HG03457 (cell line): ENCODE measurements around the gene EPGN.

Experiments
- ATAC-seq: cut with Tn5 transposase; IDR thresholded peaks from one replicate; pipeline ENCODE4 v1.9.1; 2021; ENCODE audit warnings: moderate number of reproducible peaks; ENCODE audit not compliant: unreplicated experiment

EPGN gene

DNA sequence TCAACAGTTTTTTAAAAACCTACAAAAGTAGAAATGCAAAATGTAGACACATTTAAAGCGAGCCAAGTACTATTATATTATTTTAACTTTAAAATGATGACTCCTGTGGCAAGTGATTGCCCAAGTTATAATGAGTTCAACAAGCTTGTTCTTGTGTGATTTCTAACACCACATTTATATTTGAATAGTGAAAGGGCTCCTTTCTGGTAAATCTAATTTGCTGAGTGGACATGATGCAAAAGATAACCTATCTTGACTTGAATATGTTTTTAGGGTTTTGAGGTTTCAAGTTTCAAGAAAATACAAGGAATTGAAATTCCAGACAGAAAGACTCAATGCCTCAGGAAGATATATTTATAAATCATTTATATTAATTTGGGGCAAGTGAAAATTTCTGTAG lies 1.1 kb upstream of the EPGN start:
- no peak for ATAC-seq

DNA sequence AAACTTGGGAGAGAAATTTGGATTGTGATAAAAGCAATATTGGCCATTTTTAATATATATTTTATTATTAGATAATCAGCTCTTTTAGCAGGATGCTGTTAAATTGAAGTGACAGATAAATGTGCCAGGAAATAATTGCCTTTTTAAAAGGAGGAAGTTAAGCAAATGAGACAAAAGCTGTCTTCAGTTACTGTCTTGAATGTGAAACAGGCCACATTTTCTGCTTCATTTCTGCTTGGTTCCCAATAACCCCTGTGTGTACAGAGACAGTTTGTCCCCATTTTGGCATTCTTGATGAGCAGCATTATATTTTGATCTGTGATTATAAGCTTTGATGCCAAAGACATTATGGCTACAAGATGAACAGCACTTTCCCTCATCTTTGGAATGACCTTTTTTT lies 953 bp downstream of the EPGN start:
- no peak for ATAC-seq

DNA sequence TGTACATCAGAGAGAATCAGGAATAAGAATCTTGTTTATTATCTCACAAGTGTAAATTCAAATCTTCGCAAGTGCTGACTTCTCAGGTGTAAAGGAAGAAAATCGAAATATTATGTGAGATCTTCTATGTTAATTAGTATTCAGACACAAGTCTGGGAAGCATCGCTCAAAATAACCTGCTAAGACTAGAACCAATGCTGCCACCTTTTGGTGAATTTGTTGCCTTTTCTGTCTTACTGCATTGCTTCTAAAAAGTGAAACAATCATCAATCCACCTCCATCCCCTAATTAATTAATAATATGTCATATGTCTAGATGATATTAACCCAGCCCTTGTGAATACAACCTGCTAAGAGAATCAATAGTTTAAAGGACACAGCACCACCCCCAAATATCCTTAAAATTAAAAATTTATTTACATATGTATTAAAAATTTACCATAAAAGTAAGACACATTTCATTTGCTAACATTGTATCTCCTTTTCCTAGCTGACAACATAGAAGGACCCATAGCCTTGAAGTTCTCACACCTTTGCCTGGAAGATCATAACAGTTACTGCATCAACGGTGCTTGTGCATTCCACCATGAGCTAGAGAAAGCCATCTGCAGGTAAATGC lies 3.5 kb downstream of the EPGN start:
- ATAC-seq = no peak

DNA sequence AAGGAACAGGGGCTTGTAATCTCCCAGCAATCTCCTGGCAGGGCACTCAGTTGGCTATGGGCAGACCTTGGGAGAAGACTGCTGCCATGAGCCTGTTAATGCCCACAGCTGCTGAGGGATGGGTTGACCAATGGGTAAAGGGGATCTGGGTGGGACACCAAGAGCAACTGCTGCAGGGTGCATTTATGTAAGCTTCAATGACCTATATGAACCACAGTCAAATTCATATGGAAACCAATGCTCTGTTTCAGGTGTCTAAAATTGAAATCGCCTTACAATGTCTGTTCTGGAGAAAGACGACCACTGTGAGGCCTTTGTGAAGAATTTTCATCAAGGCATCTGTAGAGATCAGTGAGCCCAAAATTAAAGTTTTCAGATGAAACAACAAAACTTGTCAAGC lies 6.1 kb downstream of the EPGN start:
- no peak for ATAC-seq

DNA sequence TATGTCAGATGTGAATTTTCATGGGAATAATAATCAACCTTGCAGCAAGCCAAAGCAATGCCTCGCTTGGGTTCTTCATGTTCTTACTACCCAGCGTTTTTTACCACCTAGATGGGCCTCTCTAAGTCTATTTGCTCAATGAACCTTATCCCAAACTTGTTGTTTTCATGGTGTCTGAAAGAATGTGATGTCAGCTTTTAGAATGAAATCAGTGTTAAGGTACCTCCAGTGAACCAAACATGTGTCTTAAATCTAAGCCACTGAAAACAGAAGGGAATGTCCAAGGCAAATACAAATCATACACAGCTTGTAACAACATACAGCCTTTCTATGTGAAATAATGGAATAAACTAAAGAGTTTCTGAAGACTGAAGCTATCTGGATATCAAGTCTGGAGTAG lies 6.7 kb downstream of the EPGN start:
- ATAC-seq = no peak

DNA sequence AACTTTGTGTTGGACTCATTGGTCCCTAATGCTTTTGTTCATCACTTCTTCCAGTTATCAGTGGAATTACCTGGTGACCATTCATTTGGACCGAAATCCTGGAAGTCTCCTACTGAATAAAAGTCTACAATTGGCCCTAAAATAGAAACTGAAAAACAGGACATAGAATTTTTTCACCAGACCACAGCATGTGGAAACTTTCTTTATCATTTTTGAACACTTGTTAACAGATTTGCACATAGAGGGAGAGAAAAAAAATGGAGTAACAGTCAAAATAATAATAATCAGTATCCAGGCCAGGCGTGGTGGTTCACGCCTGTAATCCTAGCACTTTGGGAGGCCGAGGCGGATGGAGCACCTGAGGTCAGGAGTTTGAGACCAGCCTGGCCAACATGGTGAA lies 7.1 kb downstream of the EPGN start:
- ATAC-seq = no peak

DNA sequence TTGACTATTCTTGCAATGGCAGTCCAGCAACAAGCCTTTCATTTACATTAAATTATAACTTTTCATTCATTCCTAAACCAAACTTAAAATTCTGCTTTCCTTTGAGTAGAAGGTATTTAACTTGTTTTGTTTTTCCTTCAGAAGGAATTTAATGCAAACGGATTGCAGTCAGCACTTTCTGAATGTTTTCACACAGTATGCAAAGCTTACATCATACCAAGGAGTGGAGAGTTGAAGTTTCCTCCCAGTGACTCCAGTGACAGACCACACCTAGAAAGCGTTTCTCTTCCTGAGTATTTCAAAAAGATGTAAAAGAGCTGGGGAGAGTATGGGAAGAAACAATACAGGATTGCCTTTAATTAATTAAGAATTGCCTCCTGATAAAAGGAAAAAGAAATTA lies 8.1 kb downstream of the EPGN start:
- ATAC-seq = no peak

DNA sequence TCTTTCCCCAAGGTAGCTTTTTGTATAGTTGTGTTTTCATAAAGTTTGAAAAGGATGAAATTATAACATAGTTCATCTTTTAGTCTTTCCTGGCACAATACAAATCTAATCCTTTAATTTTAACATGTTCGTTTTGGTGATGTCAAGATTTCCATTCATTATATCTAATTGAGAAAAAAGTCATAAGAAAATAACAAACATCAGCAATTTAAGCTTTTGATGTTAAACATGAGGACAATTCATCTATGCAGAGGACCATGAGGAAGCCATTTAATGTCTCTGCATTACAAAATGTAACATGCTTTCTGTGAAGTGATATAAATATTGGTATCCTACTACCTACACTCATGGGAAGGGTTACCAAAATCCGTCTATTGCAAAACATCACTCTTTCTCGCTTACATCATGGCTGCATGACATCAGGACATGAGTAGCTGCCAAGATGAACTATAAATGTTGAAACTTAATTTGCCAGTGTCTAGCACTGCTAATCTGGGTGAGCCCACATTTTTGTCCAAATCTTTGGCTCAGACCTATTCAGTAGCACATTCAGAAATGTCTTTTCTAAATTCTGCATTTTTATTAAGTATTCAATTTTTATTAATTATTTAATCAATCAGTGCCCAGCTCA lies 9.5 kb downstream of the EPGN start:
- no peak for ATAC-seq

DNA sequence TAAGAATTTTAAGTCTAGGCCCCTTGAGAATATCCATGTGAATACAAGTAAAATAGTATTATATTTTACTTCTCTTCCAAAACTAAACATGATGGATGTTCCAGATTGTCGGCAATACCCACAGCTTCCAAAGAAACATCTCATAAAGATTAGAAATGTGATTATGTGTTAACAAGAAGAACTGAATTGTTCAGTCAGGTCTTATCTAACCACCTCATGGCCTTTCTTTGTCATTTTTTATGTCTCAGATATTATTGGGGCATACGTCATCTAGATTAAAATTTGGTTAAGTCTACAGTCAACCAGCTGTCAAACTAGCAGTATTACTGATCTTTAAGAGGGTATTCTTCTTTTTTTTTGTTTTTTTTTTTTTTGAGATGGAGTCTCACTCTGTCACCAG lies 10.0 kb downstream of the EPGN start:
- no peak for ATAC-seq

DNA sequence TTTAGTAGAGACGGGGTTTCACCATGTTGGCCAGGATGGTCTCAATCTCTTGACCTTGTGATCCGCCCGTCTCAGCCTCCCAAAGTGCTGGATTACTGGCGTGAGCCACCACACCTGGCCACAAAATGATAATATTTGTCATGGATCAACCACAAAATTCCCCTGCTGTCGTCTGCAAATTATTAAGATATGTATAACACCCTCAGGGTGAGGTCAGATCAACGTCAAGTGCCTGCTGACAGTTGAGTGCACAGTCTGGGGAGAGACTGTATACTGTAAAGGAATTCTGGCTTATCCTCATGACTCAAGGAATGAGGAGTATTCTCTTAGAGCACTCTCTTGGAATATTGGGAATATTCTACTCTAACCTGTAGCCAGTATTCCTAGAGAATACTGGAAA lies 11.2 kb downstream of the EPGN start:
- no peak for ATAC-seq

DNA sequence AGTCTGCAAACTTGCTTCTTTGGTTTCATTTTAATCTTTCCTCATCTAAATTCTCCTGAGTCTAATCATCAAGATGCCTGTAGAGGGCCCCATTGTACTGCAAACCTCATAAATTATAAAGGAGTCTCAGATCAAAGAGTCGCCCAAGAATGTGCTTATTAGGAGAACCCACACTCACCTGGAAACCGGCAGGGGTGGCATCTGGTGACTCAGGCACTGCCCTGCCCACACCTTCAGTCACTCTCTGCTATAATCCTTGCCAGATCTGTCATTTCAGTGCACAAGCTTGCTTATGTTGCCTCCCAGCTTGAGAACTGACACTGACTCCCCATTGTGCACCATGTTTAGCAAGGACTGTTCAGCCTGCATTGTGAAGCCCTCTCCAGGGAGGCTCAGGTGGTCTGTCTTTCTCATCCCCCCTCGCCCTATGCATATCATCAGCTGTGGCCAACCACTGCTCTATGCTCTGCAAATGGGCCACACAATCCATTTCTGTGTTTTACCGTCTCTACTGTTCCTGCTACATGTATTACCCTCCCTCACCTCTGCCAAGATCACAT lies 12.4 kb downstream of the EPGN start:
- ATAC-seq = no peak

DNA sequence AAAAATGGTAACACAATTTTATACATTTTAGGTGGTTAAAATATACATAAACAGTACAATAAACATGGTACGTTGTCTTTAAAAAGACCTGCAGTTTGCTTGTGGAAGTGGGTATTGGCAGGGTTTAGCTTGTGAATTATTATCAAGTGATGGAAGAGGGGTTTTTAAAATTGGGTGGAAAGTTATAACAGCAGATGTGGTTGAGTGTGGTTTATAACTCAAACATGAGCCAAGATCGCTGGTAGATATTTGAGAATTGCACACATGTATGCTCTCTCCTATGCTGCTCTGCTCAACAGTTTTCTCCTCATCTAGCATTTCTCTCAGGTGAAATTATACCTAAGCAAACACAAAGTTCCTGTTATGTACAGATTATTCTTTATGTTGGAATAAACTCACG lies 14.0 kb downstream of the EPGN start:
- ATAC-seq = no peak

DNA sequence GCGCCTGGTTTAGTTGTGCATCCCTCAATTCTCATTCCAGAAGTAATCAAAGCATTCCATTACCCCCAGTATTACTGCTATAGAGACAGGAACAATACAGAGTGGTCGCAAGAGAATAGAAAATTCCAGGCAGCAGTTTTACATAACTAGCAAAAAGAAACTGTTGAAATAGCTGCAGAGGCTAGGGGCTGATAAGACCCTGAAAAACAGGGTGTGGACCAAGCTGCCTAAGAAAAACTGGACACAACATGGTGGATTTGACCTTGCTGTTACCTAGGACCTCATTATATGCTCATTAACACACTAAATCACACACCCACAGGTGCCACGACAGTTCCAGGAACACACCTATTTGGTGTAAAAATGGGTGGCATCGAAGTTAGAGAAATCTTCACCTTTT lies 15.4 kb downstream of the EPGN start:
- ATAC-seq = no peak

DNA sequence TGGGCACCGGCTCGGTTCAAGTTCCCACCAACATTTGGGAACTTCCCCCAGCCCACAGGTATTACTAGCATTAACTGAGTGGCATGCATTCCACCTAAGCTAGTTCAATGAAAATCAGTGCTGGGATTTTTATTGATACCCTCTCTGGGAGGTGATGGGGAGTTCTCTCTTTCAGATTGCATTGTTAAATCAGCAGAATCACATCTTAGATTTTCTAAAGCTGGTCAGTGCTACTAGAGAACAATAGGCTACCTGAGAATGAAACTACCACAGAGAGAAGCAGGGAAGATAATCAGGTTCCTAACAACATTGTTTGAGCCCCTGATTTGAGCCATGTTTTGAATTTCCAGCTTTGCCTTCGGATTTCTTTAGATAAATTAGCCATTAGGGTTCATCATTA lies 16.0 kb downstream of the EPGN start:
- no peak for ATAC-seq

DNA sequence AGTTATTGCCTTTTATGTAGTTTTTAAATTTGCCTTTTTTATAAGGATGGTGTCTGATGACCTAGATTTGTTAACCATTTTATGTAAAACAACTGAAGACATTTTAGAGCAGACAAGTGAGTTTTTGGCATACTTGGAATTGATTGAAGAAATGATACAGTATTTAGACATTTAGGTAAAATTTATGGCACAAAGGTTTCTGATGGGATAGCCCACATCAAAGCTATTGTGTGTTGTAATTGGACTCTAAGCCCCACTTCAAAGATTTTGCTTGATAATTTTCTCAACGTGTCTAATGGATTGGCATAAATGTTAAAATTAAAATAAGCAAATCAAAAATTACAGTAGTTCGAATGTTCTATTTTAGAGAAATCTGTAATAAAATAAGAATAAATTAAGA lies 17.6 kb downstream of the EPGN start:
- no peak for ATAC-seq

DNA sequence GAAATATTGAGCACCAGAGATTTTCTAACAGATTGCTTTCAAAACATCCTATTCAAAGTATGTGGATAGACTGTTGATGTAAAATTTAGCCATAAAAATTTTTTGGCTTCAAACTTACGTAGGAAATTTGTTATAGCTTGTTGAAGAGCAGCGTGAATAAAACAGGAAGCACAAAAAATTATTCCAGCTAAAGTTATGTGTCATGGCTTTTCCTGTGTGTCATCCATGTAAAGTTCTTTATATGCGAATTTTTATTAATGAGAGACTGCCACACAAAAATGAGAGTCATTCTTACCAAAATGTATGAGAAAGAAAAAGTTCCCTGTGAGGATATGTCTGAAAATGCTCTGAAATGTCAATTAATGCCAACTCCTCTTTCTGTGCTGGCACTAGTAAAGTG lies 19.5 kb downstream of the EPGN start:
- ATAC-seq = no peak

DNA sequence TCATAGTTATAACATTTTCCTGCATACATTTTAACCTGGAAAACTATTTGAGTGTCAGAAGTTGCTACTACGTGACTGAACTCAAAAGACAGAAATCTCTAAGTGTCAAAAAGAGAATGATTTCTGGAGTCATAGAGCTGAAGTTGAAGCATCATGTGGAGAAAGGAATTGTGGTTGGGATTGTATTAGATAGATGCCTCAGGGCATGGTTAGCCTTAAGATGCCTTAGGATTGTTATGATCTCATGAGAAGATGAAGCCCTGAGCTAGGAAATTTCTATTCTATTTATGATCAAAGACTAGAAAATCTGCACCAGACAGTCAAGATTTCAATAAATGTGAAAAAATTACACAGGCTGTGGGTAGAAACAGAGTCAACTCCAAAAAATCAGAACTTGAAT lies 20.2 kb downstream of the EPGN start:
- no peak for ATAC-seq

DNA sequence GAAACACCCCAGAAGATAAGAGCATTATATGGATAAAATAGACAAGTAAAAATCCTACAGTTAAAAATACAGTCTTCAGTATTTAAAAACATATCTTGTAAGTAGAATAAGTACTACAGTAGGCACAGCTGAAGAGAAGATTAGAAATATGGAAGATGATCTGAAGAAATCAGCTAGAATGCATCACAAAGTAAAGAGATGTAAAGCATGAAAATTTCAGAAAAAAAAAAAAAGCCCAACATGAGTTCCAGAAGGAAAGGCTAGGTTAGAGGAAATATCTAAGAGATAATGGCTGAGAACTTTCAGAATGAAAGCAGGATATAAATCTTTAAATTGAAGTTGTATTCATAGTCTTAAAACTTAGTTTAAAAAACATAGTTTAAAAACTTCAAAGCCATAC lies 21.0 kb downstream of the EPGN start:
- ATAC-seq = no peak

DNA sequence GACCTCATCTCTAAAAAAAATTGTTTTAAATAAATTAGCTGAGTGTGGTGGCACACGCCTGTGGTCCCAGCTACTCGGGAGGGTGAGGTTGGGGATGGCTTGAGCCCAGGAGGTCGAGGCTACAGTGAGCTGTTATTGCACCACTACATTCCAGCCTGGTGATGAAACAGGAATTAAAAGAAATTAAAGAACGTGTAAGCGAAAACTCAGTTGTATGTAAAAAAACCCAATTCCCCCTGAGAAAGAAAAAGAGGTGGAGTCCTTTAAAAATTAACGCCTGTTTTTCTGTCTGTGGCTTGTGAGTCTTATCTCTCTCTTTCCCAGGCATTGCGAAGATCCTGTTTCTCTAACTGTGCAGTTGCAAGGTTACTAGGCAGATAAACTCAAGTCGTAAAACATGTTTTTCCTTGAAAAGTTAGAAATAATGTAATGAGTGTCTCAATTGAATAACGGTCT lies 22.1 kb downstream of the EPGN start:
- ATAC-seq = no peak

DNA sequence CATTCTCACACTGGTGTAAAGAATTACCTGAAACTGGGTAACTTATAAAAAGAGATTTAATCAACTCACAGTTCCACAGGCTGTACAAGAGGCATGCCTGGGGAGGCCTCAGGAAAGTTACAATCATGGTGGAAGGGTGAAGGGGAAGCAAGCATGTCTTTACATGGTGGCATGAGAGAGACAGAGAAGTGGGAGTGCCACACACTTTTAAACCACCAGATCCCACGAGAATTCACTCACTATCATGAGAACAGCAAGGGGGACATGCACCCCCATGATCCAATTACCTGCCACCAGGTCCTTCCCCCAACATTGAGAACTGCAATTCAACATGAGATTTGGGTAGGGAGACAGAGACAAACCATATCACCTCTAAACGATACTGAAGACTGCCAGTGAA lies 23.0 kb downstream of the EPGN start:
- ATAC-seq = no peak

DNA sequence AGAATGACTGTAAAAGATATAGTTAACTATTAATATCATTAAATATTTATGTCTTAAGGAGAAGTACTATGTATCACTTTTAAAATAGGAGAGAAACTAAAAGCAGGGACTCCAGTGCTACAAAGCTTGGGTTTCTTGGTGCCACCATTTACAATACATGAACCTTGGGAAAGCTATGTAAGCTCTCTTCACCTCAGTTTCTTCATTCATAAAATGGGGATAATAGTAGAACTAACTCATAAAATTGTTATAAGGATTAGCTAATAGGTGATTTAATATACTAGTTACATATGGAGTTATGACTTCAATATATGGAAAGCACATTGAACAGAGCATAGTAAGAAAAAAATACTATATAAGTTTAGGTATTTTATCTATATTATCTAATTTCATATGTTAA lies 23.7 kb downstream of the EPGN start:
- ATAC-seq = no peak

DNA sequence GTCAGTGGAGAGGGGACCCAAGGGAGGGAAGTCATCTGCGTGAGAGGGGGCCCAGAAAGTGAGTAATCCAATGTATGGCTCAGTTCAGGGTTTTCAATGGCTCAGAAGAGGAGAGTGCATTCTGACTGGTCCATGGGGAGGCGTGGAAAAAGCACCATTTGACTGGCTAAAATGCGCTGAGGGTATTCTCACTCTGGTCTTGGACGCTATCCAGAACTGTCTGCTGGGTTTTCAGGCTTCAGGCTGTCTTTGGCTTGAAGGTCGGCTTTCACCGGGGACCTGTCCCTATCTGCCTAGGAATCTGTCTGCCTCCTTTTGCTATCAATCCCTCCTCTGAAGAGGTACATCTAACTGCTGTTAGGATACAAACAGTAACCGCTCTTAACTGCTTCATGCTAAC lies 26.4 kb downstream of the EPGN start:
- ATAC-seq = no peak
